ENCODE measurements around the gene DPH2.

GRCh38 chr1:43938892-43939587 lies 30.8 kb upstream of the DPH2 start:
- TF ChIP-seq CTCF (IDR thresholded peaks at IDR 0.05) (no peak), POLR2AphosphoS5 (IDR thresholded peaks at IDR 0.05) (no peak), POLR2A (IDR thresholded peaks at IDR 0.05) (no peak)

Data from gastroesophageal sphincter (tissue), 3 donors.